Stimulated activated CD4-positive, alpha-beta T cell treated with anti-CD3 and anti-CD28 coated beads, Interleukin-12 subunit alpha, Interleukin-12 subunit beta, amount 100 ng/mL, for 24 hours (primary cell): ENCODE data around the gene P2RX7.
"Not testable (repeated sequence)": the region's sequence is repeated elsewhere in the genome, so short reads cannot be mapped to it uniquely, and the experiment has no call there.

ENCODE experiments used
- DNase-seq, 2 experiments: peaks; one replicate each; pipeline ENCODE4 v3.0.0-alpha.2; 2020; ENCODE audit warnings: low read depth in 2 of 2

The P2RX7 gene

GRCh38 chr12:121135320-121135719 is 2.6 kb downstream of the P2RX7 start:
- DNase-seq = no peak

GRCh38 chr12:121137512-121137911 is 4.8 kb downstream of the P2RX7 start:
- DNase-seq = no peak

DNA sequence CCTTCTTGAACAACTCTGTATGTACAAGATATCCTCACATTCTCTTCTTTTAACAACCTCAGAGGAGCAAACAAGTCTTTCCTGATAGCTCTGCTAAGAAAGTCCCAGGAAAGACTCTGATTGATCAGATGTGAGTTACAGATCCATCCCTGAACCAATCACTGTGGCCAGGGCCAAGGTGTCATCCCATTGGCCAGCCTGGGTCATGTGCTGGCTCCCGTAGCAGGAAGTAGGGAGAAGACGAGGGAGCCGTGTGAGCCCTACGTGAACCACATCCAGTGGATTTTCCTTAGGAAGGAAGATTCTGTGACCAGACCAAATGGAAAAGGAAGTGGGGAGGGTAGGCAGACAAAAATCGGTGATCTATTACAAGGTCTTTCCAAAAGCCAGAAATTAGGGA is 5.6 kb downstream of the P2RX7 start:
- DNase-seq = no peak

GRCh38 chr12:121139286-121139685 is 6.6 kb downstream of the P2RX7 start:
- no peak for DNase-seq

- no peak for DNase-seq
These were observed 9.7 kb downstream of the P2RX7 start for GRCh38 chr12:121142171-121142950.

- DNase-seq = no peak
These were observed 11.8 kb downstream of the P2RX7 start for GRCh38 chr12:121144416-121144914.

DNA sequence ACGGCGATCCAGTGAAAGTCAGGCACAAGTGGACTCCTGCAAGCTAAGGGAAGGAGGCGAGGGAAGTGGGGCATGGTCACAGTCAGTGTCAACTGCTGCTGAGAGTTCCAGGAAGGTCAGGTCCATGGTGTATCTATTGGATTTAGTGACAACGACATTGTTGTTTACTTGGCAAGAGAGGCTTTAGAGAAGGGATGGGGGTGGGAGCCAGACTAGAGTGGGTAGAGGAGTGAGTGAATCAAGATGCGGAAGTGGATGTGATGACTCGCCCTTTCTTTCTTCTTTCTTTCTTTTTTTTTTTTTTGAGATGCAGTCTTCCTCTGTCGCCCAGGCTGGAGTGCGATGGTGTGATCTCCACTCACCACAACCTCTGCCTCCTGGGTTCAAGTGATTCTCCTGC is 12.5 kb downstream of the P2RX7 start:
- DNase-seq = no peak

DNA sequence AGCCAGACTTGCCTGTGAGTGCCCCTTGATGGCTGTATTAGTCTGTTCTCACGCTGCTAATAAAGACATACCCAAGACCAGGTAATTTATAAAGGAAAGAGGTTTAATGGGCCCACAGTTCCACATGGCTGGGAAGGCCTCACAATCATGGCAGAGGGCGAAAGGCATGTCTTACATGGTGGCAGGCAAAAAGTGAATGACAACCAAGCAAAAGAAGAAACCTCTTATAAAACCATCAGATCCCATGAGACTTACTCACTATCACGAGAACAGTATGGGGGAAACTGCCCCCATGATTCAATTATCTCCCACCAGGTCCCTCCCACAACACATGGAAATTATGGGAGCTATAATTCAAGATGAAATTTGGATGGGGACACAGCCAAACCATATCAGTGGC is 16.6 kb downstream of the P2RX7 start:
- DNase-seq = not testable (repeated sequence)

GRCh38 chr12:121154793-121155375 is 22.2 kb downstream of the P2RX7 start:
- DNase-seq = no peak

DNA sequence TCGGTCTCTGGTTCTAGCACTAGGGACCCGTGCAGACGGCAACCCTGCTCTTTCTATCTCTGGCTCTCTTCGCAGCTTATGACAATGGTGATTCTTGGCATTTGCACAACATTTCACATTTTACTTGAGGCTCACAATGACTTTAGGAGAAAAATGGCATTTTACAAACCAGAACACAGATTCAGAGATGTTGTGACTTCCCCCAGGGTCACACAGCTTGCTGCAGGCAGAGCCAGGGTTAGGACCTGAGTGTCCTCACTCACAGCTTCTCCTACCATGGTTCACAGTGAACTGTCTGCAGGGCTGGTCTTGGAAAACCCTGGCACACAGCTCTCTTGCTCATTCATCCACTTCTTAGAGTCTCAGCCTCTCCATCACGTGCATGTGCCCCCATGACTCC is 23.7 kb downstream of the P2RX7 start:
- DNase-seq = no peak

DNA sequence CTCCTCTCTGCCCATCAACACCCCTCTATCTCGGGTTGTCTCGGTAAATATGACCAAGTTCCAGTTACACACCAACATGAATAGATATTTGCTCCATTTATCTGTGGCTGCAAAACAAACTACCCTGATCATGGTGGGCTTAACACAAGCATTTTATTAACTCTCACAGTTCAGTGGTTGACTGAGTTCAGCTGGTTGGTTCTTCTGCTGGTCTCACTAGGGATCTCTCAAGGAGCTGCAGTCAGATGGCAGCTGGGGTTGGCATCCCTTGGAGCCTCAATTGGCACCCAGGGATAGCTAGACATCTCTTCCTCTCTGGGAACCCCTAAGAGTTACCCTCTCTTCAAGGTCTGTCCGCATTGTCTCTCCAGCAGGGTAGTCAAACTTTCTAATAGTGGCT is 25.4 kb downstream of the P2RX7 start:
- DNase-seq = no peak

- DNase-seq = not testable (repeated sequence)
These were observed 26.2 kb downstream of the P2RX7 start for GRCh38 chr12:121158728-121159351.

- no peak for DNase-seq
These were observed 27.0 kb downstream of the P2RX7 start for GRCh38 chr12:121159467-121160307.

DNA sequence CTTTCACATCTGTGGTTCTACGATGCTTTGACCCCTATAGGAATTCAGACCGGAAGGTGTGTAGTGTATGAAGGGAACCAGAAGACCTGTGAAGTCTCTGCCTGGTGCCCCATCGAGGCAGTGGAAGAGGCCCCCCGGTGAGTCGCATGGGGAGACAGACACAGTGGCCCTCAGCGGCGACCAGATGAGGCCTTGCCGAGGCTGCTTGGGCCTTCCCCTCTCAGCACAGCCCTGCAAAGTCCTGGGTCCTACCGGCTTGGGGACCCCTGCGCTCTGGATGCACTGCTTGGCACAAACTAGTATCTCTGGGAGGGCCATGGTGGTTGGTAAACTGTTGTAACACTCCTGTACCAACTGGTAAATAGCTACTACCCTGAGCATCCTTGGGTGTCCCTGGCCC is 29.7 kb downstream of the P2RX7 start:
- no peak for DNase-seq

DNA sequence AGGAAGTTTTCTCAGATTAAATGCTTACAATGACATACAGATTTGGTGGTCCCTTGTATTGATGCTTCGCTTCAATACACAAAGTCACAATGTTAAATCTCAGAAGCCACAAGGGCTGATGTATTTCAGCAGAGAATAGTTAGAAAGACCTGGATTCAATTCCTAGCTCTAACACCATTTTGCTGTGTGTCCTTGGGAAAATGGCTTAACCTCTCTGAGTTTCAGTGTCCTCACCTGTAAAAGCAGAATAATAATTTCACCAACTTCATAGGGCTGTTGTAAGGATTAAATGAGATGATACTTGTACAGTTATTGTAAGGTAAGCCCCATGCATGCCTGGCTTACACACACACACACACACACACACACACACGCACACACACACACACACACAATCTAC is 30.3 kb downstream of the P2RX7 start:
- no peak for DNase-seq

GRCh38 chr12:121164839-121165238 is 32.2 kb downstream of the P2RX7 start:
- DNase-seq = not testable (repeated sequence)

DNA sequence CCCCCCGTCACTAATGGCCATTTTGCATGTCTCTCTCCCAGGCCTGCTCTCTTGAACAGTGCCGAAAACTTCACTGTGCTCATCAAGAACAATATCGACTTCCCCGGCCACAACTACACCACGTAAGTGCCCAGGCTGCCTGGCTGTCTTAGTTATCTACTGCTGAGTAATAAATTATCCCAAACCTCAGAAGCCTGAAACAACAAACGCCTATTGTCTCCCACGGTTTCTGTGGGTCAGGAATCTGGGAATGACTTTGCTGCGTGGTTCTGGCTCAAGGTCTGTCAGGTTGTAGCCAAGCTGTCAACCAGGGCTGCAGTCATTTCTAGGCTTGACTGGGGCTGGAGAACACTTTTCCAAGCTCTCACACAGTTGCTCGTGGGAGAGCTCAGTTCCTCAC is 32.6 kb downstream of the P2RX7 start:
- DNase-seq = no peak

- no peak for DNase-seq
These were observed 33.7 kb downstream of the P2RX7 start for GRCh38 chr12:121166356-121166755.

DNA sequence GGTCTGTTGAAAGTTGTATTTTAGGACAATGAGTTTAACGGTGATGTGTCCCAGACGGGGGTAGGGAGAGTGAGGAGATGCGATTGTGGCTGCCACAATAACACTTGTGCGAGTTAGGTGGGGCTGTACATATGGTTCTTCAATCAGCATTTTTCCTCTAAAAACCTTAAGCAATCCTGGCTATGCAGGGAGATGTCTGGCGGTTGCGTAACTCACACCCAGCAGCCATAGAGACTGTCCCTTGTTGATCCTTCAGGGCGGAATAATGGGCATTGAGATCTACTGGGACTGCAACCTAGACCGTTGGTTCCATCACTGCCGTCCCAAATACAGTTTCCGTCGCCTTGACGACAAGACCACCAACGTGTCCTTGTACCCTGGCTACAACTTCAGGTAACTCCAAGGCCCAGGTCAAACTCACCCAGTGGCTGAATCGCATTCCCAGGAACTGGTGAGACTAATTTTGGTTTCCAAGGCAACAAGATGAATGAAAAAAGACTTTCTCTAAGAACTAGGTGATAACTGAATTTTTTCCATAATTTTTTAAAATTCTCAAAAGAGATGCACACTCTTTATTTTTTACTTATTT is 34.6 kb downstream of the P2RX7 start:
- DNase-seq = no peak

DNA sequence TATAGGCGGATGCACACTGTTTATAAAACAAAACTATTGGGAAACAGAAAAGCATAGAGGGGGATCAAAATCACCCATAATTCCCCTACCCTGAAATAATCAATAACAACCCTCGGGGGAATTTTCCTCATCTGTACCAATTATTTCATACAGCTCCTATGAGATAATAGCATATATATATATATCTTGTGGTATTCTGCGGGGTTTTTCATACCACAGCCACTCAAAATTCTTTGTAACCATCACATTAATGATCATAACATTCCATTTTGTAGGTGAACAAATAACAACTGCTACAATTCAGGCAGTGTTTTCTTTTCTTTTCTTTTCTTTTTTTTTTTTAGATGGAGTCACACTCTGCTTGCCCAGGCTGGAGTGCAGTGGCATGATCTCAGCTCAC is 35.3 kb downstream of the P2RX7 start:
- DNase-seq = no peak

GRCh38 chr12:121170151-121170550 is 37.5 kb downstream of the P2RX7 start:
- DNase-seq = no peak
